GM19395 (cell line): ENCODE data around the gene PDE4D.

Experiments
- ATAC-seq: cut with Tn5 transposase; IDR thresholded peaks from one replicate; pipeline ENCODE4 v1.9.1; 2021; ENCODE audit warnings: mild to moderate bottlenecking, moderate library complexity; ENCODE audit not compliant: unreplicated experiment

The PDE4D gene

GRCh38 chr5:59529239-59529638 is 364.3 kb downstream of the PDE4D start:
- ATAC-seq = no peak

GRCh38 chr5:59528202-59528862 is 365.2 kb downstream of the PDE4D start:
- no peak for ATAC-seq

DNA sequence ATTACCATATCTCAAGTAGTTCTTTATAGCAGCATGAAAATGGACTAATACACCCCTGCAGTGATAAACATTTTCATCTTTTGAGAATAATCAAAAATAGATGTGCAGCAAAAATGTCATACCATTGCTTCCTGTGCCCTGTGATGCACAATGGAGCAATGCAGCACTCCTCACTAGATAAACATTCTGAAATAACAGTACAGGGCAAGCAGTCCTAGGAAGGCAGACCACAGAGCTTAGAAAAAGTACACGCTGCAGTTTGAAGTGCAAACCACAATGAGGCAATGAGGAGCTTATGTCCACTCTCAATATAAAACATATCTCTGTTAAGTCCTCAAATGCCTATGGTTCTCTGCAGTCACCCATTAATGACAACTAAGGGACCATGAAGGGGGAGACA is 367.6 kb downstream of the PDE4D start:
- ATAC-seq = no peak

GRCh38 chr5:59525311-59525710 is 368.2 kb downstream of the PDE4D start:
- no peak for ATAC-seq

- no peak for ATAC-seq
Observed at GRCh38 chr5:59522201-59522831, 371.2 kb downstream of the PDE4D start.

- no peak for ATAC-seq
Observed at GRCh38 chr5:59521476-59521875, 372.1 kb downstream of the PDE4D start.

DNA sequence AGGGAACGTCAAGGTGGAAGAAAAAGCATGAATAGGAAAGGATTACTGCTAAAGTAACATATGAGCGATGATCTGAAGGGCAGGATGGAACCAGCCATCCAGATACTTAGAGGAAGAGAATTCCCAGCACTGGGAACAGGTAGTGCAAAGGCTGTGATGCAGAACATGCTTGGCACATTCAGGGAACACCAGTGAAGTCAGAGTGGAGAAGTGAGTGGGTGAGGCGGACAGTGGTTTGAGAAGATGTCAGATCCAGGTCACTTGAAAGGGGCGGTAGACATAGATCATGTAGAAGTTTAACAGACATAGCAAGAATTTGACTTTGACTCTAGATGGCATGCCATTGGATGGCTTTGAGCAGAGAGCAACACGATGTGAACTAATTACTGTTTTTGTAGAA is 374.2 kb downstream of the PDE4D start:
- no peak for ATAC-seq

DNA sequence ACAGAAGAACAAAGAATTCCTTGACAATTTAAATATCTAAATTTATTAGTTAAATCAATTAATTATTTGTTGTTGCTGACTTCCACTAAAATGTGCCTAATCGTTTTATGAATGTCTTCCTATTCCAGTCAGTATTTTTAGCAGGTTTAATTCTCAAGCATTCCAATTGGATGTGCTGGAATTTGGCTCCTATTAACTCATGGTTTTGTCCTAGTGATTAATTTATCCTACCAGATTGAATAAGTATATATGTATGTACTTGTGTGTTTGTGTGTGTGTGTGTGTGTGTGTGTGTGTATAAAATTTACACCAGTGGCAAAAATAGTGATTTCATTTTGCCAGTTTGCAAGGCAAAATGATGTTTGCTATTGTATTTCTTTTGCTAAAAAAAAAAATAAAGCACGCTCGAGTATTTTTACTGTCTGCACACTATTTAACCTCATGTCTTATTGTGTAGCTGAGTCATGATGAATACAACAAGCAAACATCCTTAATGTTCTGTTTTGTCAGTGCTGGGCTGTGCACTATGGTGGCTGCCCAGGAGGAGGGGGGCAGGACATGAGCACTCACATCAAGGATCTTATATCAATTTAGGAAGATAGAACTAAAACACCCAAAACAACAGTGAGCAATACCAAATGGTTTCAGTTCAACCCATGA is 375.5 kb downstream of the PDE4D start:
- no peak for ATAC-seq

DNA sequence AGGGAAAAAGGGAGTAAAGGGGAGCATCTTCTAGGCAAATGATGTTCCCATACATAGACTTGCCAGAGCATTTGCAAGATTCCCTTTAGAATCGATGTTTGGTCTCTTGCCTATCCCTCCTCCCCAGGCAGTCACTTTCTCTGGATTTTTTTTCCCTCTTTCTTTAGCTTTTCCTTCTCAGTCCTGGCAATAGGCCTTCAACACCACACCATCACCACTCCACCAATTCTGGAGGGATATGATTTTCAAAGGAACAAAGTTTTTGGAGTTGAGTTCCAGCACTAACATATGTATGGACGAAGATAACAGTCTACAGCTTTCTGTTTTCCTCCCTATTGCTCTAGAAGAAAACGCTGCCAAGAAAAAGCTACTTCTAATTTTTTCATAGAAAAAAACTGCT is 377.4 kb downstream of the PDE4D start:
- no peak for ATAC-seq

- no peak for ATAC-seq
Observed at GRCh38 chr5:59506285-59506877, 387.1 kb downstream of the PDE4D start.

- no peak for ATAC-seq
Observed at GRCh38 chr5:59504043-59504442, 389.5 kb downstream of the PDE4D start.

DNA sequence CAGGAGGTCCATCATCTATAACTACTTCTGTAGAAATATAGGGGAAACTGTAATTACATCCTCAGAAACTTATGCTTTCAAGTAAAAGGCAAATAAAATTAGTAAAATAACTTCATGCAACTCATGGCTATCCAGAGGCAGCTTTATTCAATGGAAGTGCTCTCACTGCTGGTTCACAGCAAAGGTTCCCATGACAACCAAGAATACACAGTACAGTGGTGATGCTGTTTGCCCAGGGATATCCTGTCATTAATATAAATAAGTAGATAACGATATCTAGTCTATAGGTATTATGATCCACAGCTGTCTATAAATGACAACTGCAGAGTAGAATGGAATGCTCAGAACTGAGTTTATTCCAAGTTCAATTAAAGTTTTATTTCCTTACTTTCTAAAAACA is 390.3 kb downstream of the PDE4D start:
- no peak for ATAC-seq

DNA sequence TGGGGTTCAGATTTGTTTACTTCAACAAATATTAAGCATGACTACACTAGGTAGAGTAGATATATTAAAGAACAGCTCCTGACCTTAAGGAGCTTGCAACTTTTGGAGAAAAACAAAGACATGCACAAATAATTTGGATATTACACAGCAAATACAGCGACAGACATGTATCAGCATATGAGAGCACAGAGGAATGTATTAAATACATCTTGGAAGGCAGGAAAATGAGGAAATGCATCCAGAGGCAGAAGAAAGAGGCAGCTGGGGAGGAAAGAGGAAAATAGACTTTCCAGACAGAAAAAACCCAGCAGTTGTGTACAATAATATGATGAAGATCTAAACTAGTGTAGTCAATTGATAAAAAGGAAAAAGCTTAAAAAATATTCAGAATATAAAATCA is 392.2 kb downstream of the PDE4D start:
- ATAC-seq = no peak

- no peak for ATAC-seq
Observed at GRCh38 chr5:59500014-59500413, 393.5 kb downstream of the PDE4D start.

- ATAC-seq = no peak
Observed at GRCh38 chr5:59497207-59497606, 396.3 kb downstream of the PDE4D start.

- no peak for ATAC-seq
Observed at GRCh38 chr5:59496524-59497134, 396.9 kb downstream of the PDE4D start.

DNA sequence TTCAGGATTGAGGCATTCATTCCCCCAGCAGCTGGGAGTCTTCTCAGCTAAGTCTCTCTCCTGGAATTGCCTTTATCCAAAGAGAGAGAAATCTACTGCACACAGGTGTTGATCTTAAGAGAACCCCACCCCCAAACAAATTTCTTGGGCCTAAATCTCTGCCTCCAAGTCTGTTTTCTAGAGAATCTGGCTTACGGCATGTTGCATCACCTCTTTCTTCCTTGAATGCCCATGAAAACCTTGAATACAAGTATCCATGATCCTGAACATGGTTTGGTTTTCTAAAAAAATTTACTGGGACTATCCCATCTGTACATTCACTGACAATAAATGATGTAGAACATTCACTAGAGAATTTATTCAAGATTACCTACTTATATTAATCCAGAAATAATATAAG is 401.6 kb downstream of the PDE4D start:
- ATAC-seq = no peak

DNA sequence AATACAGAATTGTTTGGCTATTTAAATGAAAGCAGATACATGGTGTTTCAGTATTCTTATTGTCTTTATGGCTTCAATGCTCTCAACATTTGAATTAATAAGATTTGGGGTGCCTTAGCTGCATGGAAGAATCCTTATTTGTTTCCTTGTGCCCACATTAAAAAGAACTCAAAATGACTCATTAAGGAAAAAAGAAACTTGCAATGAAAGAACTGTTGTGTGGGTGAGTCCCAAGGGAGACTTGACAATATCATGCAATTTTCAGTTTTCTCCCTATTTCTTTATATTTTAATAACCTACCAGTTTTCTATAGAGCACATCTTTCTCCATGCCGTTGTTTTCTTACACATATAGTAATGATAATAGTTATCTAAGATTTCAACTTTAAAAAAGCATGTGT is 404.0 kb downstream of the PDE4D start:
- no peak for ATAC-seq

DNA sequence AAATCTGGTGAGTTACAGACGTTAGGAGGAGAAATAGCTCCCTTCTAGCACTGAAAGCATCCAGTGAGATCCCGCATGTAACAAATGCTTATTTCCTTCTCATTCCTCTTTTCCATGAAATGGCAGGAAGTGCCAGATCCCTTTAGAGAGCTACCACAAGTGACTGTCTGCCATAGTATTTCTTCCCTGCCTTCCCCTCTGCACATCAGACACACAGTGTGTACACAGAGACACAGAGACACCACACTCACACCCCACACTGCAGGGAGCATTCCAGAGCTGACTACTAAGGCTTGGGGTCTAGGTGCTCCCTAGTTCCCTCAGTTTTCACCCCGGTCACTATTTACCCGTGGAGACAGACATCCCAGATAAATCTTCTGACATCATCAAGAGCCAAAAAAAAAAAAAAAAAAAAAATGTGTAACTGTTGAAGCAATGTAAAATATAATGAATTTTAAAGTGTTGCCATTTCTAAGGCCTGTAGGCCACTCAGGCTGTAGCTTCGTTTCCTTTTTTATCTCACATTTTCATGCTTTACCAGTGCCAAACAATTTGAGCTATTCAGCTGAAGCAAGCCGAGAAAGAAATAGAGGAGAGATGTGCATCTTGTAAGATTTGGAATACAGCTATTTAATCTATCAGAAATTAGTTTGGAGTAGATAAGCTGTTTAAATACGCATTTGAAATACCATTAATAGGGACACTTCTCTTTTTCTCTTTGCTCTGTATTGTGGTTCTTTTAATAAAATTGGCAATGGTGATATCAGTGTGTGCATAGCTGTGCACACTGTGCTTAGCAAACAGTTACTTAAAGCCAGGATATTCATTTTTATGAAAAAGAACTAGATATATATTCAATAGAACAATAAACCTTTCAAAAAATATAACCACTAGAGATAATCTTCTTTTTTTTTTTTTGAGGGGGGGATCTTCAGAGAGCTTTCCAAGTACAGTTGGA is 405.5 kb downstream of the PDE4D start:
- ATAC-seq = no peak

DNA sequence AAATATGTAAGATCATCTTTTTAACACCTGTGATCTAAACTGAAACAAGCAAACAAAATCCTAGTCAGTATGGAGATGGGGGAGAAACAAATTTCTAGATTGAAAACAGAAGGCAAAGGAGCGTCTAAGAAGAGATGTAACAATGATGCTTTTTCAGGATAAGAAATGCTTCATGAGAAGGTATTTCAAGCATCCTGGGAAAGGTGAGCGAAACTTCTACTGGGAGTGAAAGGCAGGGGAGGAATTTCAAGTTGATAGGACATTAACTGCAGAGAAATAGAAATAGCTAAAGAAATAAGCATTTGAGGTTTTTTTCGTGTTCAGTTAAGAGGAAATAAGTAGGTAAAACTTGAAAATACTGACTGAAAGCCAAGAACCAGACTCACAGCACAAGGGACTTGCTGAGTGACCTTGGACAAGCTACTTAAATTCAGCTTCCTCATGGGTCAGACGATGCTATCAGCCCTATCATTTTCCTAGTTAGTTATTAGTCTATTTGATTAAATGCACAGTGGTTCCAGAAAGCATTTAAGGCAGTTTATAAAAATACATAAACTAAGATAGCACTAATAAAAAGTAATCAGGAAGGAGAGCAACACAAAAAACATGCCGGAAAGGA is 406.3 kb downstream of the PDE4D start:
- ATAC-seq = no peak
